Neural crest cell (in vitro differentiated cells): ENCODE data around the gene OCA2. TPM values are rescaled to one million over a fixed set of nuclear protein-coding genes. Genes with fewer than 3 reads are reported as not detected.
A peak's percentile ranks its signal among the peaks of the same experiment; 100 is the strongest.

Experiments
- DNase-seq: peaks from one replicate; pipeline ENCODE4 v3.0.0; 2021; ENCODE audit warnings: low read depth, mixed read lengths, low spot score
- H3K27ac Mint-ChIP-seq: one replicate; pipeline ENCODE4 v1.8.0; 2021; ENCODE audit warnings: mild to moderate bottlenecking, mixed read lengths; ENCODE audit not compliant: unreplicated experiment
- H3K27me3 Mint-ChIP-seq: 2 replicates; pipeline ENCODE4 v1.8.0; 2021; ENCODE audit warnings: low read depth, mild to moderate bottlenecking, mixed read lengths
- H3K36me3 Mint-ChIP-seq: 2 replicates; pipeline ENCODE4 v1.8.0; 2021; ENCODE audit warnings: low read depth, mild to moderate bottlenecking, mixed read lengths
- H3K4me1 Mint-ChIP-seq: 2 replicates; pipeline ENCODE4 v1.8.0; 2021; ENCODE audit warnings: mixed read lengths
- H3K4me3 Mint-ChIP-seq: one replicate; pipeline ENCODE4 v1.8.0; 2021; ENCODE audit warnings: mild to moderate bottlenecking, mixed read lengths
- H3K9me3 Mint-ChIP-seq: 2 replicates; pipeline ENCODE4 v1.8.0; 2021; ENCODE audit warnings: mixed read lengths
- total RNA-seq: library from RNA; stranded (reverse); gene quantifications from 2 replicates; pipeline ENCODE4 v1.2.1, GENCODE V29; 2021
- TF ChIP-seq, protein P1 (sequence below): fragments of 200-600 bp; sonication (generic); conservative IDR thresholded peaks from 2 replicates; pipeline ENCODE4 v1.5.0; 2021; ENCODE audit warnings: antibody characterized with exemption, mild to moderate bottlenecking

The OCA2 gene
- total RNA-seq, 1 donor from 2014 or later, result 0.19 TPM

DNA sequence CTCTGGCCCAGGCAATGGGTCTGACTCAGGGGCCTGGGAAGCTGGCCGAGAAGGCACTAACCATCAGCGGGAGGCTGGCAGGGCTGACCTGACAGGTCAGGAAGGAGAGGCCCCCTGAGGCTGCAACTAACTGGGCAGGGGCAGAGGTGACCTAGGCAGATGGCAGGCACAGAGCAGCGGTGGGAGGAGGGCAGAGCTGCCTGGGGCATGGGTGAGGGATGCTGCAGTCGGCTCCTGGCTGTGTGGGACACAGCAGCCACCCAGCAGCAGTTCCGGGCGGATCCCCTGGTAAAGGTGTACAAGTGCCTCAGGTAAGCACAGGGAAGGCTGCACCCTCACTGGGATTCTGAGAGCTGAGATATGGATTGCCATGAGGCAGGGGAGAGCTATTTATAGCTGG, 236.1 kb downstream of the OCA2 start:
- Mint-ChIP-seq H3K27ac (no peak overlapping the region), H3K36me3 (no peaks in the 10 kb centered on the region), H3K27me3 (no peaks in the 10 kb centered on the region), H3K4me3 (no peak overlapping the region), H3K4me1 (peaks cover 5% of the 10 kb centered on the region), H3K9me3 (peaks cover 3% of the 10 kb centered on the region)
- TF ChIP-seq, protein P1, sequence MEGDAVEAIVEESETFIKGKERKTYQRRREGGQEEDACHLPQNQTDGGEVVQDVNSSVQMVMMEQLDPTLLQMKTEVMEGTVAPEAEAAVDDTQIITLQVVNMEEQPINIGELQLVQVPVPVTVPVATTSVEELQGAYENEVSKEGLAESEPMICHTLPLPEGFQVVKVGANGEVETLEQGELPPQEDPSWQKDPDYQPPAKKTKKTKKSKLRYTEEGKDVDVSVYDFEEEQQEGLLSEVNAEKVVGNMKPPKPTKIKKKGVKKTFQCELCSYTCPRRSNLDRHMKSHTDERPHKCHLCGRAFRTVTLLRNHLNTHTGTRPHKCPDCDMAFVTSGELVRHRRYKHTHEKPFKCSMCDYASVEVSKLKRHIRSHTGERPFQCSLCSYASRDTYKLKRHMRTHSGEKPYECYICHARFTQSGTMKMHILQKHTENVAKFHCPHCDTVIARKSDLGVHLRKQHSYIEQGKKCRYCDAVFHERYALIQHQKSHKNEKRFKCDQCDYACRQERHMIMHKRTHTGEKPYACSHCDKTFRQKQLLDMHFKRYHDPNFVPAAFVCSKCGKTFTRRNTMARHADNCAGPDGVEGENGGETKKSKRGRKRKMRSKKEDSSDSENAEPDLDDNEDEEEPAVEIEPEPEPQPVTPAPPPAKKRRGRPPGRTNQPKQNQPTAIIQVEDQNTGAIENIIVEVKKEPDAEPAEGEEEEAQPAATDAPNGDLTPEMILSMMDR, result no peak
- DNase-seq, result no peak

DNA sequence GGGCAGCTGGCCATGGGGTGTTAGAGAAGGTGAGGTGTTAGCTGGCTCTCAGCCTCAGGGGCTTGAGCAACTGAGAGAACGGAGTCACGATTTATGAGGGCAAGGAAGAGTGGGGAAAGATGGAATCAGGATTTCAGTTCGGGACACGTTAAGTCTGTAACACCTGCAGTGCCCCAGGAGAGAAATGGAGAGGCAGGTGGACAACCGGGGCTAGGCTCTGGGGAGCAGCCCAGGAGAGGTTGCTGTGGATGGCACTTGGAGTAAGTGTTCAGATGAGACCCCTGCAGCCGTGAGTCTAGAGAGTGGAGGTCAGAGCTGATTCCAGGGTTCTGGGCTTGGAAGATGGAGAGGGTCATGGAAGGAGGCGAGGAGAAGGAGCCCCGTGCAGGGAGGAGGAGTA, 237.9 kb downstream of the OCA2 start:
- Mint-ChIP-seq H3K27ac (peak overlapping the region; percentile 23), H3K4me3 (no peak overlapping the region), H3K9me3 (peaks cover 3% of the 10 kb centered on the region), H3K4me1 (peaks cover 5% of the 10 kb centered on the region), H3K27me3 (no peaks in the 10 kb centered on the region), H3K36me3 (no peaks in the 10 kb centered on the region)
- DNase-seq, result no peak
- TF ChIP-seq, protein P1, result no peak

DNA sequence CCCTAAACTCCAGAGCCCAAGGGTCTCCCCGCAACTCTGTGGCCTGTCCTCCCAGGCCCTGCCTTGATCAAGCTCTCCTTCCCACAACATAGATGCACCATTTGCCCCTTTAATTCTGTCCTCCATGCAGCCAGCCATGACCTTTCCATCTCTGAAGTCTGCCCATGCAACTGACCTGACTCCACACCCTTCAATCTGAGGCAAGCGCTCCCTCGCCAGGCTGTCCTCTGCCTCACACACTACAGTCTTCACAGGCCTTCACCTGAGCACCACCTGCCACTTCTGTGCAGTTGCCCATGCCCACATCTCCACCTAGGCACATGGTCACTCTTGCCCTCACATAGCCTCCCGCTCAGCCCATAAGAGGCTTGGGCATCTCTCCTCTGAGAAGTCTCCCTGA, 244.0 kb downstream of the OCA2 start:
- H3K27ac Mint-ChIP-seq, result no peak overlapping the region
- no peaks in the 10 kb centered on the region for H3K4me1 Mint-ChIP-seq
- no peaks in the 10 kb centered on the region for H3K27me3 Mint-ChIP-seq
- no peaks in the 10 kb centered on the region for H3K36me3 Mint-ChIP-seq
- H3K4me3 Mint-ChIP-seq, result no peak overlapping the region
- no peaks in the 10 kb centered on the region for H3K9me3 Mint-ChIP-seq
- DNase-seq, result no peak
- TF ChIP-seq, protein P1, result no peak

DNA sequence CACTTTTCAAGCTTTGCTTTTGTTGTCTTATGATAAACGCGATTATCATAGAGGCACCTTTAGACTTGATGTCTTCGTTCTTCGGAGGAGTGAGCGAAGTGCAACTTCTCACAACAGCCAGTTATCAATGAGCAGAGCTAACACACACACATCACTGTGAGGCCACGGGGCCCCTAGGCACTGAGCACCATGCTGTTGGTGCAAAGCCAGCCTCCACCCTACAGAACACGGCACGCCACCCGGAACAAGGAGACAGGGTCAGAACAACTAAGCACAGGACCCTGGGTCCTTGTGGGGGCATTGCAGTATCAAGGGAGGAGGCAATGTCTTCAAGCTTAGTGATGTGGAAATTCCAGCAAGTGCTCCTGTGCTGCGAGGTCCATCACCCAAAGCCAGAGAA, 244.5 kb downstream of the OCA2 start:
- Mint-ChIP-seq H3K9me3 (no peaks in the 10 kb centered on the region), H3K27ac (no peak overlapping the region), H3K4me1 (no peaks in the 10 kb centered on the region), H3K27me3 (no peaks in the 10 kb centered on the region), H3K36me3 (no peaks in the 10 kb centered on the region), H3K4me3 (no peak overlapping the region)
- TF ChIP-seq, protein P1, result no peak
- no peak for DNase-seq

DNA sequence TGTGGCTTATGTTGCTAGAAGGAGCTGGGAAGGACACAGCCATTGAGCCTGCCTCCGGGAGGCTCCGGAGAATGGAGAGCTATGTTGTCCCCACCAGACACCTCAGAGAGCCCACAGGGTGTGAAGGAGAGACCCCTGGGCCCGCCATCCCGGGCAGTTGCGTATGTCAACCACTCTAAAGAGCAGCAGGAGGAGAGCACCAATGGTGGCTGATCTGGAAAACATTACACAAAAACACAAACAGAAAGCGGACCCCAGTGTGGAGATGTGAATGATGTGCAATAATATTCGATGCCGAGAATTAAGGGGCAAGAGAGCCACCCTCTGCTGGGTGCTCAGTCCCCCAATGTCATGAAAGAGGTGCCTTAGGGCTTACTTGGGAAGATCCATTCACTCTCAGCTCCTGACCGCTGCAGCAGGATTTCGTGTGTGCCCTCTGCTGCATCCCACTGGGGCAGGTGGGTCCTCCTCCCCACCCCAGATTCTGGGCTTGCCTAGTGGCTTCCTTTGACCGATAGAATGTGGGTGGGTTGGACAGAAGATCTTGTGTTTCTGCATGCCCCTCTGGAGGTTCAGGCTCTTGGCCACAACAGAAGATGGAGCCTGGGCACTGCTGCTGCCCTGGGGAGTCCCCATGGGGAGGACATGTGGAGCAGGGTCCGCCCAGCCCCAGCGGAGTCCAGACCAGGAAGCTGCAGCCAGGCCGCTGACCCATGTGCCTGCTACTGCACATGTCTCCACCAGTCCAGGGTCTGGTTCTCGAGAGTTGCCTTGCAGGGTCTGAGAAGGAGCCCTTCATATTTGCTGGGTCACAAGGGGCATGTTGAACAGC, 245.3 kb downstream of the OCA2 start:
- H3K27ac Mint-ChIP-seq, result no peak overlapping the region
- H3K4me1 Mint-ChIP-seq, result no peaks in the 10 kb centered on the region
- no peaks in the 10 kb centered on the region for H3K36me3 Mint-ChIP-seq
- no peaks in the 10 kb centered on the region for H3K27me3 Mint-ChIP-seq
- no peaks in the 10 kb centered on the region for H3K9me3 Mint-ChIP-seq
- TF ChIP-seq, protein P1, result no peak
- DNase-seq, result no peak
- no peak overlapping the region for H3K4me3 Mint-ChIP-seq
